Measurements from ENCODE around the gene NT5DC1. TPM values are rescaled to one million over a fixed set of nuclear protein-coding genes. Genes with fewer than 3 reads are reported as not detected.

Gene NT5DC1
- polyA plus RNA-seq, 1 experiment = 23.2 TPM

DNA sequence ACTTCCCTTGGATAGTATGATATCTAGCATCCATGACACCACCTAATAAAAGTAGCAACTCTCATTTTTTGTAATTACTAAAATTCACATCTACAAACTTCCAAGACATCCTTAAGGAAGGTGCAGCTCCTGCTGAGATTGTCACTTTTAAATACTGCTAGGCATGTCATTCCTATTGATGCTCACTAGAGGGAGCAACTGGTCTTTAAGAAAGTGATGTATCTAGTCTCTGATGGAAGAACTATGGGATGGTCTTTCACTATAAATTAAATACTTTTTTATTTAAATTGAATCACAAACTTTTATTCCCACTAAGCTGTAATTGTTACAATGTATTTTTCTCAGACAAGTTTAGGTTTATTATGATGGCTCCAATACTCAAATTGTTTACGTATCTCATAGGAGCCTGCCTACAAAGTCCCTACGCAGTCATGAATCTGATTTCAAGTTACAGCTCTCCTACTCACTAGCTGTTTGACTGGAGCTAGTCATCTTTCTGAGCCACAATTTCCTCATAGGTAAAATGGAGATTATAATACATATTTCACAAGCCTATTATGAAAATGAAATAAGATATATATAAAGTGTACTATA, 187.1 kb downstream of the NT5DC1 start:
- POLR2A ChIA-PET = interaction anchor here (1.3 kb wide), 1 partner anchor 84 kb away, joined by 12 read pairs; the partner anchor contains the start of gene DSE
- peak; percentile 84 for TF ChIP-seq CTCF (IDR thresholded peaks at IDR 0.05; ENCODE audit: low read depth, low read length)
- Histone ChIP-seq H3K4me3 (ENCODE audit: low read depth, low read length) (no peak overlapping the region), H3K27me3 (ENCODE audit: control insufficient read depth, insufficient read depth, low read length) (no peaks in the 10 kb centered on the region), H3K9me3 (ENCODE audit: control insufficient read depth, insufficient read depth, low read length) (no peaks in the 10 kb centered on the region), H3K27ac (ENCODE audit: low read depth, low read length) (no peak overlapping the region)
- DNase-seq (ENCODE audit: low read depth, low spot score) = no peak
- CTCF ChIA-PET = interaction anchor here (0.6 to 5.2 kb wide), 81 partner anchors 9 to 368 kb away, joined by 3 to 102 read pairs (median 5); partner anchors contain the start of genes CALHM4, CALHM5, RWDD1 and TRAPPC3L

DNA sequence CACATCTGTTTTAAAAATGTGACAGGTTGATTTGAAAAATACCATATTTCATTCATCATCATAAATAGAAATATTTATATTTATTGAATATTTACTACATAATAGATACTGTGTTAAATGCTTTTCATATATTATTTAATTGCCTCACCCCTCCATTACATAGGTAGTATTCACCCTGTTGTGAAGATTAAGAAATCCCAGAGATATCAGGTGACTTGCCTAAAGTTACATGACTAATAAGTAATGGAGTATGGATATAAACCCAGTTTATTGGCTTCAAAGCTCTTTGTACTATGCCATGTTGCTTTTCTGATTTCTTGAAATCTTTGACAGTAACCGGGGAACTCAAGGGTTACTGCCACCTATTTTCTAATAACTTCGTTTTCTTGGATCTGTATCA, 189.2 kb downstream of the NT5DC1 start:
- no peak overlapping the region for H3K27ac ChIP-seq (ENCODE audit: low read depth, low read length)
- DNase-seq (ENCODE audit: low read depth, low spot score) = no peak
- TF ChIP-seq CTCF (IDR thresholded peaks at IDR 0.05; ENCODE audit: low read depth, low read length) = no peak
- POLR2A ChIA-PET = no interaction called here
- CTCF ChIA-PET = interaction anchor here (1.0 to 5.2 kb wide), 7 partner anchors 21 to 272 kb away, joined by 3 to 102 read pairs (median 39); partner anchors contain the start of gene CALHM5
- no peaks in the 10 kb centered on the region for H3K27me3 ChIP-seq (ENCODE audit: control insufficient read depth, insufficient read depth, low read length)
- H3K9me3 ChIP-seq (ENCODE audit: control insufficient read depth, insufficient read depth, low read length) = no peaks in the 10 kb centered on the region
- H3K4me3 ChIP-seq (ENCODE audit: low read depth, low read length) = no peak overlapping the region

DNA sequence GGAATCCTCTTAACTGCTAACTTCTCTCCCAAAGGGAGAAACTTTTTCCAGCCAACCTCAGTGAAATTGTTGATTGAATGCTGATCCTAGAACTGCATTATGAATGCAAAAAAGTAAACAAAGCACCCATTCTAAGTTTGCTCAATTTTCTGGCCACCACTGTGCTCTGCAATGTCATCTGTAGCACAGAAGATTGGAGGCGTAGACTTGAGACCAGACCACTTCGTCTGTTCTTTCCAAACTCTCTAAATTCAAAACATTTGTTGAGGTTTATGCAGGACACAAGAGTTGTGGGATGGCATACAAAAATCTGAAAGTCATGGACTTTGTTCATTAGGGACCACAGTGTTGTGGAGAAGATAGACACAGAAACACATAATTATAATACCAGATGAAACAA, 190.1 kb downstream of the NT5DC1 start:
- Histone ChIP-seq H3K4me3 (ENCODE audit: low read depth, low read length) (no peak overlapping the region), H3K9me3 (ENCODE audit: control insufficient read depth, insufficient read depth, low read length) (no peaks in the 10 kb centered on the region), H3K27me3 (ENCODE audit: control insufficient read depth, insufficient read depth, low read length) (no peaks in the 10 kb centered on the region), H3K27ac (ENCODE audit: low read depth, low read length) (no peak overlapping the region)
- POLR2A ChIA-PET = no interaction called here
- CTCF ChIA-PET = interaction anchor here (5.1 to 5.2 kb wide), 2 partner anchors 22 to 271 kb away, joined by 39 to 102 read pairs; no protein-coding TSS in a partner anchor
- DNase-seq (ENCODE audit: low read depth, low spot score) = no peak
- no peak for TF ChIP-seq CTCF (IDR thresholded peaks at IDR 0.05; ENCODE audit: low read depth, low read length)

DNA sequence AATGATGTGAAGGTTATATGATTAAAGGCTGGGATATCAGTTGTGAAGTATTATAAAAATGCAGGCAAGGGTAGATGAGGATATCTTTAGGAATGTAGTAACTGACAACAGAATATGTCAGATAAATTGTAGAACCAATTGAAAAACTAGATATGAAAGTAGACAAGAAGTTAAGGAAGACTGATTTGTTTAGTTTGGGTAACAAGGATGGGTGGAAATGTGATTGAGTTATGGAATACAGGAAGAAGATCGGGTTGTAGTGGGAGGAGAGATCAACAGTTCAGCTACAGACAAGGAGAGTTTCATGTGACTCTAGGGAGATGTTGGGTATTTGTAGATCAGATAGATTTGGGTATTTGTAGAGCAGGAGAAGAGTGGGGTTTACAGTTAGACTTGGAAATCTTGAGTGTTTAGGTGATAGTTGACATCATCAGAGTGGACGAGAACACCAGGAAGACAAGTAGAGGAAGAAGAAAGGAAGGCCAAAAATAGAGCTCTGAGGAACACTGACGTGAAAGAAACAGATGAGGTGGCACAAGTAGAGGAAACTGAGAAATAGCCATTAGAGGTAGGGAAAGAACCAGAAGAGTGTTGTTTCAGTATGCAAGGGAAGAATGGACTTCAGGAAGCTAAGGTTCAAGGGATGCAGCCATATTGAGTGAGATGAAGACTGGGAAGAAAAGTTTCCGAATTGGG, 191.2 kb downstream of the NT5DC1 start:
- H3K27ac ChIP-seq (ENCODE audit: low read depth, low read length) = no peak overlapping the region
- ChIA-PET CTCF (interaction anchor here (0.6 to 2.3 kb wide), 4 partner anchors 16 to 241 kb away, joined by 3 to 11 read pairs (median 3); partner anchors contain the start of gene CALHM5), POLR2A (no interaction called here)
- no peaks in the 10 kb centered on the region for H3K9me3 ChIP-seq (ENCODE audit: control insufficient read depth, insufficient read depth, low read length)
- no peak overlapping the region for H3K4me3 ChIP-seq (ENCODE audit: low read depth, low read length)
- no peaks in the 10 kb centered on the region for H3K27me3 ChIP-seq (ENCODE audit: control insufficient read depth, insufficient read depth, low read length)
- DNase-seq (ENCODE audit: low read depth, low spot score) = no peak
- no peak for TF ChIP-seq CTCF (IDR thresholded peaks at IDR 0.05; ENCODE audit: low read depth, low read length)

- DNase-seq (ENCODE audit: low read depth, low spot score) = no peak
- CTCF ChIA-PET = interaction anchor here (1.1 to 2.3 kb wide), 3 partner anchors 10 to 219 kb away, joined by 3 to 11 read pairs (median 4); partner anchors contain the start of gene CALHM5
- POLR2A ChIA-PET = no interaction called here
- no peak for TF ChIP-seq CTCF (IDR thresholded peaks at IDR 0.05; ENCODE audit: low read depth, low read length)
- Histone ChIP-seq H3K4me3 (ENCODE audit: low read depth, low read length) (no peak overlapping the region), H3K9me3 (ENCODE audit: control insufficient read depth, insufficient read depth, low read length) (no peaks in the 10 kb centered on the region), H3K27me3 (ENCODE audit: control insufficient read depth, insufficient read depth, low read length) (no peaks in the 10 kb centered on the region), H3K27ac (ENCODE audit: low read depth, low read length) (no peak overlapping the region)
These were observed 191.9 kb downstream of the NT5DC1 start for GRCh38 chr6:116292553-116292952.
